Measurements from ENCODE around the gene NR4A1. TPM values are rescaled to one million over a fixed set of nuclear protein-coding genes. Genes with fewer than 3 reads are reported as not detected.
A peak's percentile ranks its signal among the peaks of the same experiment; 100 is the strongest.

The NR4A1 gene
- total and polyA plus RNA-seq, 2 of the 13 experiments (the other 11 are each of a cell fraction or from before 2014, with no cell fraction given), result 5.7 to 15.2 TPM

DNA sequence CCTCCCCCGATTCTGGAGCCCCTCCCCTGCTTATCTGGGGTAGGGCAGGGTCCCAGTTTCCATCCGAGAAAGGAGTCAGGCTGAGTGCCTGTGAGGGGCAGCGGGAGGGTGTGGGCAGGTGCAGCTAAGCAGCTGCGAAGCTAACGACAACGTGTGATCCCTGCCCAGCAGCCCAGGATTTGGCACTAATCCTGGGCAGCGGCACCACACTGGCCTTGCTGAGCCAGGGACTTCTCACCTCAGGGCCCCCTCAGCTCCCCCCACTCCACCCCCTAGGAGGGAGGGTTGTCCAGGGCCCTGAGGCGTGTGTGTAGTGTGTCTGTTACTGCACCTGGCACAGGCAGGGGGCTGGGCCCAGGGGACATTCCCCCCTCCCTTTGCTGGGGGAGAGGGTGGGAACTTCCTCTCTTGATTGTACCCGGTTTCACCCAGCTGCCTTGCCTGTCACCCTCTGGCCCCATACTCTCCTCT lies 30.1 kb downstream of the NR4A1 start (continued):
- TF ChIP-seq, protein P1, sequence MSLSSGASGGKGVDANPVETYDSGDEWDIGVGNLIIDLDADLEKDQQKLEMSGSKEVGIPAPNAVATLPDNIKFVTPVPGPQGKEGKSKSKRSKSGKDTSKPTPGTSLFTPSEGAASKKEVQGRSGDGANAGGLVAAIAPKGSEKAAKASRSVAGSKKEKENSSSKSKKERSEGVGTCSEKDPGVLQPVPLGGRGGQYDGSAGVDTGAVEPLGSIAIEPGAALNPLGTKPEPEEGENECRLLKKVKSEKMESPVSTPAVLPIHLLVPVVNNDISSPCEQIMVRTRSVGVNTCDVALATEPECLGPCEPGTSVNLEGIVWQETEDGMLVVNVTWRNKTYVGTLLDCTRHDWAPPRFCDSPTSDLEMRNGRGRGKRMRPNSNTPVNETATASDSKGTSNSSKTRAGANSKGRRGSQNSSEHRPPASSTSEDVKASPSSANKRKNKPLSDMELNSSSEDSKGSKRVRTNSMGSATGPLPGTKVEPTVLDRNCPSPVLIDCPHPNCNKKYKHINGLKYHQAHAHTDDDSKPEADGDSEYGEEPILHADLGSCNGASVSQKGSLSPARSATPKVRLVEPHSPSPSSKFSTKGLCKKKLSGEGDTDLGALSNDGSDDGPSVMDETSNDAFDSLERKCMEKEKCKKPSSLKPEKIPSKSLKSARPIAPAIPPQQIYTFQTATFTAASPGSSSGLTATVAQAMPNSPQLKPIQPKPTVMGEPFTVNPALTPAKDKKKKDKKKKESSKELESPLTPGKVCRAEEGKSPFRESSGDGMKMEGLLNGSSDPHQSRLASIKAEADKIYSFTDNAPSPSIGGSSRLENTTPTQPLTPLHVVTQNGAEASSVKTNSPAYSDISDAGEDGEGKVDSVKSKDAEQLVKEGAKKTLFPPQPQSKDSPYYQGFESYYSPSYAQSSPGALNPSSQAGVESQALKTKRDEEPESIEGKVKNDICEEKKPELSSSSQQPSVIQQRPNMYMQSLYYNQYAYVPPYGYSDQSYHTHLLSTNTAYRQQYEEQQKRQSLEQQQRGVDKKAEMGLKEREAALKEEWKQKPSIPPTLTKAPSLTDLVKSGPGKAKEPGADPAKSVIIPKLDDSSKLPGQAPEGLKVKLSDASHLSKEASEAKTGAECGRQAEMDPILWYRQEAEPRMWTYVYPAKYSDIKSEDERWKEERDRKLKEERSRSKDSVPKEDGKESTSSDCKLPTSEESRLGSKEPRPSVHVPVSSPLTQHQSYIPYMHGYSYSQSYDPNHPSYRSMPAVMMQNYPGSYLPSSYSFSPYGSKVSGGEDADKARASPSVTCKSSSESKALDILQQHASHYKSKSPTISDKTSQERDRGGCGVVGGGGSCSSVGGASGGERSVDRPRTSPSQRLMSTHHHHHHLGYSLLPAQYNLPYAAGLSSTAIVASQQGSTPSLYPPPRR (CRISPR knock-in tag; IDR thresholded peaks at IDR 0.05; ENCODE audit: borderline replicate concordance), result no peak
- TF ChIP-seq RXRA (CRISPR knock-in tag; IDR thresholded peaks at IDR 0.05) (no peak), KMT2B (CRISPR knock-in tag; IDR thresholded peaks at IDR 0.05) (no peak), XRCC5 (optimal IDR thresholded peaks at IDR 0.05; ENCODE audit: low read length) (no peak), ZNF317 (CRISPR knock-in tag; IDR thresholded peaks at IDR 0.05) (no peak), SIN3B (IDR thresholded peaks at IDR 0.05; ENCODE audit: low read length) (no peak), ARNTL (CRISPR knock-in tag; IDR thresholded peaks at IDR 0.05) (no peak), SP5 (CRISPR knock-in tag; IDR thresholded peaks at IDR 0.05; ENCODE audit: borderline replicate concordance, low read depth) (0 out of 2 replicates have a peak, but pooled peaks have one; percentile 20), ZNF207 (IDR thresholded peaks at IDR 0.05; ENCODE audit: borderline replicate concordance) (no peak)
- TF ChIP-seq, protein P2, sequence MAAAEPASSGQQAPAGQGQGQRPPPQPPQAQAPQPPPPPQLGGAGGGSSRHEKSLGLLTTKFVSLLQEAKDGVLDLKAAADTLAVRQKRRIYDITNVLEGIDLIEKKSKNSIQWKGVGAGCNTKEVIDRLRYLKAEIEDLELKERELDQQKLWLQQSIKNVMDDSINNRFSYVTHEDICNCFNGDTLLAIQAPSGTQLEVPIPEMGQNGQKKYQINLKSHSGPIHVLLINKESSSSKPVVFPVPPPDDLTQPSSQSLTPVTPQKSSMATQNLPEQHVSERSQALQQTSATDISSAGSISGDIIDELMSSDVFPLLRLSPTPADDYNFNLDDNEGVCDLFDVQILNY (CRISPR knock-in tag; conservative IDR thresholded peaks at IDR 0.05), result no peak
- TF ChIP-seq, protein P3, sequence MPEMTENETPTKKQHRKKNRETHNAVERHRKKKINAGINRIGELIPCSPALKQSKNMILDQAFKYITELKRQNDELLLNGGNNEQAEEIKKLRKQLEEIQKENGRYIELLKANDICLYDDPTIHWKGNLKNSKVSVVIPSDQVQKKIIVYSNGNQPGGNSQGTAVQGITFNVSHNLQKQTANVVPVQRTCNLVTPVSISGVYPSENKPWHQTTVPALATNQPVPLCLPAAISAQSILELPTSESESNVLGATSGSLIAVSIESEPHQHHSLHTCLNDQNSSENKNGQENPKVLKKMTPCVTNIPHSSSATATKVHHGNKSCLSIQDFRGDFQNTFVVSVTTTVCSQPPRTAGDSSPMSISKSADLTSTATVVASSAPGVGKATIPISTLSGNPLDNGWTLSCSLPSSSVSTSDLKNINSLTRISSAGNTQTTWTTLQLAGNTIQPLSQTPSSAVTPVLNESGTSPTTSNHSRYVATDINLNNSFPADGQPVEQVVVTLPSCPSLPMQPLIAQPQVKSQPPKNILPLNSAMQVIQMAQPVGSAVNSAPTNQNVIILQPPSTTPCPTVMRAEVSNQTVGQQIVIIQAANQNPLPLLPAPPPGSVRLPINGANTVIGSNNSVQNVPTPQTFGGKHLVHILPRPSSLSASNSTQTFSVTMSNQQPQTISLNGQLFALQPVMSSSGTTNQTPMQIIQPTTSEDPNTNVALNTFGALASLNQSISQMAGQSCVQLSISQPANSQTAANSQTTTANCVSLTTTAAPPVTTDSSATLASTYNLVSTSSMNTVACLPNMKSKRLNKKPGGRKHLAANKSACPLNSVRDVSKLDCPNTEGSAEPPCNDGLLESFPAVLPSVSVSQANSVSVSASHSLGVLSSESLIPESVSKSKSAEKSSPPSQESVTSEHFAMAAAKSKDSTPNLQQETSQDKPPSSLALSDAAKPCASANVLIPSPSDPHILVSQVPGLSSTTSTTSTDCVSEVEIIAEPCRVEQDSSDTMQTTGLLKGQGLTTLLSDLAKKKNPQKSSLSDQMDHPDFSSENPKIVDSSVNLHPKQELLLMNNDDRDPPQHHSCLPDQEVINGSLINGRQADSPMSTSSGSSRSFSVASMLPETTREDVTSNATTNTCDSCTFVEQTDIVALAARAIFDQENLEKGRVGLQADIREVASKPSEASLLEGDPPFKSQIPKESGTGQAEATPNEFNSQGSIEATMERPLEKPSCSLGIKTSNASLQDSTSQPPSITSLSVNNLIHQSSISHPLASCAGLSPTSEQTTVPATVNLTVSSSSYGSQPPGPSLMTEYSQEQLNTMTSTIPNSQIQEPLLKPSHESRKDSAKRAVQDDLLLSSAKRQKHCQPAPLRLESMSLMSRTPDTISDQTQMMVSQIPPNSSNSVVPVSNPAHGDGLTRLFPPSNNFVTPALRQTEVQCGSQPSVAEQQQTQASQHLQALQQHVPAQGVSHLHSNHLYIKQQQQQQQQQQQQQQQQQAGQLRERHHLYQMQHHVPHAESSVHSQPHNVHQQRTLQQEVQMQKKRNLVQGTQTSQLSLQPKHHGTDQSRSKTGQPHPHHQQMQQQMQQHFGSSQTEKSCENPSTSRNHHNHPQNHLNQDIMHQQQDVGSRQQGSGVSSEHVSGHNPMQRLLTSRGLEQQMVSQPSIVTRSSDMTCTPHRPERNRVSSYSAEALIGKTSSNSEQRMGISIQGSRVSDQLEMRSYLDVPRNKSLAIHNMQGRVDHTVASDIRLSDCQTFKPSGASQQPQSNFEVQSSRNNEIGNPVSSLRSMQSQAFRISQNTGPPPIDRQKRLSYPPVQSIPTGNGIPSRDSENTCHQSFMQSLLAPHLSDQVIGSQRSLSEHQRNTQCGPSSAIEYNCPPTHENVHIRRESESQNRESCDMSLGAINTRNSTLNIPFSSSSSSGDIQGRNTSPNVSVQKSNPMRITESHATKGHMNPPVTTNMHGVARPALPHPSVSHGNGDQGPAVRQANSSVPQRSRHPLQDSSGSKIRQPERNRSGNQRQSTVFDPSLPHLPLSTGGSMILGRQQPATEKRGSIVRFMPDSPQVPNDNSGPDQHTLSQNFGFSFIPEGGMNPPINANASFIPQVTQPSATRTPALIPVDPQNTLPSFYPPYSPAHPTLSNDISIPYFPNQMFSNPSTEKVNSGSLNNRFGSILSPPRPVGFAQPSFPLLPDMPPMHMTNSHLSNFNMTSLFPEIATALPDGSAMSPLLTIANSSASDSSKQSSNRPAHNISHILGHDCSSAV (CRISPR knock-in tag; IDR thresholded peaks at IDR 0.05; ENCODE audit: borderline replicate concordance), result no peak
- TF ChIP-seq, protein P4, sequence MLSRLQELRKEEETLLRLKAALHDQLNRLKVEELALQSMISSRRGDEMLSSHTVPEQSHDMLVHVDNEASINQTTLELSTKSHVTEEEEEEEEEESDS (CRISPR knock-in tag; IDR thresholded peaks at IDR 0.05; ENCODE audit: borderline replicate concordance), result no peak
- TF ChIP-seq, protein P5, sequence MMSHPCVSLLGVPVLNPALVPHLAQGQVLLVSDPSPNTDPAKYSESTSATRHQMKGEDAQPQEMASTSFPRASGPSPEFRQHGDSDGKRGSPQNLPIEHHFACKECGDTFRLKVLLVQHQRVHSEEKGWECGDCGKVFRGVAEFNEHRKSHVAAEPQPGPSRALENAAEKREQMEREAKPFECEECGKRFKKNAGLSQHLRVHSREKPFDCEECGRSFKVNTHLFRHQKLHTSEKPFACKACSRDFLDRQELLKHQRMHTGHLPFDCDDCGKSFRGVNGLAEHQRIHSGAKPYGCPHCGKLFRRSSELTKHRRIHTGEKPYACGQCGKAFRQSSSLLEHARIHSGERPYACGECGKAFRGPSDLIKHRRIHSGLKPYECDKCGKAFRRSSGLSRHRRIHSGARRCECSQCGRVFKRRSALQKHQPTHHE (CRISPR knock-in tag; IDR thresholded peaks at IDR 0.05; ENCODE audit: borderline replicate concordance), result 0 out of 2 replicates have a peak, but pooled peaks have one; percentile 38

Data from HepG2 (cell line).